Stimulated activated CD4-positive, alpha-beta T cell treated with anti-CD3 and anti-CD28 coated beads, Interleukin-4, amount 100 ng/mL, for 1 hour (primary cell): ENCODE data around the gene KLK15.

Experiments used
- DNase-seq: peaks from one replicate; pipeline ENCODE4 v3.0.0-alpha.2; 2020

Gene KLK15

DNA sequence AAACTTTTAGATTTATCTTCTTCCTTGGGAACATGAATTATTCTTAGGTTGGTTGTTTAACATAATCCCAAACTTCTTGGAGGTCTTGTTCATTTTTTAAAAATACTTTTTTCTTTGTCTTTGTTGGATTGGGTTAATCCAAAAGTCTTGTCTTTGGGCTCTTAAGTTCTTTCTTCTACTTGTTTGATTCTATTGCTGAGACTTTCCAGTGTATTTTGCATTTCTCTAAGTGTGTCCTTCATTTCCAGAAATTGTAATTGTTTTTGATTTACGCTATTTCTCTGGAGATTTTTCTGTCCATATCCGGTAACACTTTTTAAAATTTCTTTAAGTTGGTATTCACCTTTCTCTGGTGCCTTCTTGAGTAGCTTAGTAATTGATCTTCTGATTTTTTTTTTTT lies 9.8 kb upstream of the KLK15 start:
- DNase-seq = no peak

DNA sequence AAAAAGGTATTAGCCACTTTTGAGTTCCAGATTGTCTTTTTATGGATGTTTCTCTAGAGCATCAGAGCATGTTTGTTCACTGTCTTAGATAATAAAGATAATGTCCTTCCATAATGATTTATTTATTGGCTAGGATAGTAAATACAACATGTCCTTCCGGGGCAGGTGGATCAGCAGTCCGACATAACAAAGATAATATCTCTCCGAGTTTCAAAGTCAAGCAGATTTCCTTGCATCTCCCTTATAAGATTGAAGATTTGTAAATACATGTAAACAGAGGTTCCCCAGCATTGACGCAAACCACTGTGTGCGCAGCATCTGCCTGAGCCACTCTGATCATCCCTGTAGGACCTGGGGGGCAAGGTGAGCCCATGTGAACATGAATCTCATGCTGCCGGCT lies 8.8 kb upstream of the KLK15 start:
- DNase-seq = no peak

DNA sequence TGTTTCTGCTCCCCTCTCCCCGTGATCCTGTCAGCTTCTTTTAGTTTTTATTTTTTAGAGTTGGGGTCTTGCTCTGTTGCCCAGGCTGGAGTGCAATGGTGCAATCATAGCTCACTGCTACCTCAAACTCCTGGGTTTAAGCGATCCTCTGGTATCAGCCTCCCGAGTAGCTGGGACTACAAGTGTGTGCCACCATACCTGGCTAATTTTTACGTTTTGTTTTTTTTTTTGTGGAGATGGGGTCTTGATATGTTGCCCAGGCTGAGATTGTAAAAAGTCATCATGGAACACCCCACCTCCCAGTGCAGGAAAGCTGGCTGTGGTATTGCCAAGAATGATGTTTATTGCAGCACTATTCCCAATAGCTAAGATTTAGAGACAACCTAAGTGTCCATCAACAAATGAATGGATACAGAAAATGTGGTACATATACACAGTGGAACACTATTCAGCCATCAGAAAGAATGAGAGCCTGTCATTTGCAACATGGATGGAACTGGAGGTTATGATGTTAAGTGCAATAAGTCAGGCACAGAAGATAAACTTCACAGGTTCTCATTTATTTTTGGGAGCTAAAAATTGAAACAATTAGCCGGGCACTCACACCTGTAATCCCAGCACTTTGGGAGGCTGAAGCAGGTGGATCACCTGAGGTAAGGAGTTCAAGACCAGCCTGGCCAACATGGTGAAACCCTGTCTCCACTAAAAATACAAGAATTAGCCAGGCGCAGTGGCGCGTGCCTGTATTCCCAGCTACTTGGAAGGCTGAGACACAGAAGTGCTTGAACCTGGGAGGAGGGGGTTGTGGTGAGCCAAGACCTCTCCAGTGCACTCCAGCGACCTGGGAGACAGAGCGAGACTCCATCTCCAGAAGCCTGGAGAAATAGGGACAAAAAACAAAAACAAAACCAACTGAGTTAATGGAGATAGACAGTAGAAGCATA lies 6.6 kb upstream of the KLK15 start:
- no peak for DNase-seq

DNA sequence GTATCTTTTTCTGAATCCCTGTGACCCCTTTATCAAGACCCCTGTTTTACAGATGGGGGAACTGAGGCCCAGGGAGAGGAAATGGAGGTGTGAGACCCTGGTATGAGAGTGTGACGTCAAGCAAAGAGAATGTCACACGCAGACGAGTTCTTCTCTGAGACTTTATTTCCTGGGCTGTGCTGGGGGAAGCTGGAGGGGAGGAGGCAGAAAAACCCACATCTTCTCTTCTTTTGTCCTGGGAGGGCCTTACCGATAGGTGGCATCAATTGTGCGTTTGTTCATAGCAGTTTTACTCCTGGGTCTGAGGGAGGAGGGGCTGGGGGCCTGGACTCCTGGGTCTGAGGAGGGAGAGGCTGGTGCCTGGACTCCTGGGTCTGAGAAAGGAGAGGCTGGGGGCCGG lies 4.9 kb upstream of the KLK15 start:
- DNase-seq = no peak

DNA sequence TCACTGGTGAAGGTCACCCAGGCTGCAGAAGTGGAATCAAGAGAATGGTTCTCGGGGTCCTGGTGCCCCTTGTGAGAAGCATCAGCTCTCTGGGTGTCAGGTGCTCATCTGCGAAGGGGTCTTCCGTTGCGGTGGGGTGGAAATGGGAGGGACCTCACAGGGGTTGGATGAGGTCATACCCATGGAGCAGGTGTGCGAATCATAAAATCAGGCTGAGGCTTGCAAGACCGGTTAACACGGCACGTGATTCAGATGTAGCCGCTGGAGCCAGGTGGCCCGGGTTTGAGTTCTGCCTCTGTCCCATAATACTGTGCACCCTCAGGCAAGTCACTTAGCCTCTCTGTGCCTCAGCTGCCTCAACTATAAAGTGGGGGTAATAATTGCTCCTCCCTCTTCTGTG lies 3.9 kb upstream of the KLK15 start:
- DNase-seq = no peak

DNA sequence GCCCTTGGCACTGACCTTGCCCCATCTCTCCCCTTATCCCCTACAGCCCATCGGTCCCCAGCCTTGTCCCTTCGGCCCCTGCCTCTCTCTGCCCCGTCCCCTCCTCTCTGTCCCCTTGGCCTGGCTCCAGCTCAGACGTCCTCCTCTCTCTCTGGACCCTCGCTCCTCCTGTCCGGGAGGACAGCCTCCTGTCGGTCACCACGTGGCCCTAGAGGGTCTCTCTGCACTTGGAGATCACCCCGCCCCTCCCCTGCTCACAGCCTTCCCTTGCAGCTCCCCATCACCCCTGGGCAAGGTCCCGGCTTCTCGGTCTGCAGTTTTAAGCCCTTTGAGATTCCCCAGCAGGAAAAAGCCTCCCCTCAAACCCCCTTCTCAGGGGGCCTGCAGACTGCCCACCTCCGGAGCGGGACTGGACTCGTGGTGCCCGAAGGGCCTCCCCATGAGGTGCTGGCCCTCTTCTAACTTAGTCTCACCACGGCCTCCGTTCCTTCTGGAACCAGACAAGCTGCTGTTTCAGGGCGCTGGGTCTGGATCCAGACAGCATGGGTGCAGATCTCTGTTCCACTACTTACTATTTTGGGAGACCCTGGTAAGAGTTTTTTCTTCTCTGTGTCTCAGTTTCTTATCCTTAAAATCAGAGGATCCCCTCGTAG lies 3.3 kb upstream of the KLK15 start:
- DNase-seq = no peak

DNA sequence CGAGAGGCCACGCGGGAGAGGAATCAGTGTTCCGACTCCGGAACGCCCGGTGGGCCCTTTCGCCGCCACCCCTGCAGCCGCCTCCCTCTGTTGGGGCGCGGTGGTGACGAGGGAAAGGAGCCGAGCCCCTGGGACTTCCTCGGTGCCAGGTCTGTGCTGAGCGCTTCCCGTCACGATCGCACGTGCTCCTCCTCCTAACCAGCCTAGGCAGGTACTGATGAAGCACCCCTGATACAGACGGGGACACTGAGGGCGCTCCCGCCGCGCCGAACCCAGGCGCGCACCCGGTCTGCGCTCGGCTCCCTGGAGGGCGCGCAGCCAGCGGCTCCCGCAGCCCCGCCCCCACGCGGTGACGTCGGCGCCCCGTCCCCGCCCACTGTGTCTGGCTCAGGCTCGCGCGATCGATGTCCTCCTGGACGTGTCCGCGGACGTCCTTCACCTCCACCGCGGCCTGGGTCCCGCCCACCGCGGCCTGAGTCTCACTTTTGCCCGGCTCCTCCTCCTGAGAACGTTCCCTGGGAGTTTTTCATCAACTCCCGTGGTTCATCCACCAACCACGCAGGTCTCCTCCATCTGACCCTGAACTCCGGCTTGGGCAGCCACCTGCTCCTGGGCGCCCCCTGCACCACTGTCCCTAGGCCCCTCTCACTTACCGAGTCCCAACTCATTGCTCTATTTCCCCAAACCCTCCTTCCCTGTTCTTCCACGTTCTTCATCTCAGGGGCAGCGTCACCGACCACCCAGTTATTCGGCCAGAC lies 2.6 kb upstream of the KLK15 start:
- peak; percentile 77 for DNase-seq

DNA sequence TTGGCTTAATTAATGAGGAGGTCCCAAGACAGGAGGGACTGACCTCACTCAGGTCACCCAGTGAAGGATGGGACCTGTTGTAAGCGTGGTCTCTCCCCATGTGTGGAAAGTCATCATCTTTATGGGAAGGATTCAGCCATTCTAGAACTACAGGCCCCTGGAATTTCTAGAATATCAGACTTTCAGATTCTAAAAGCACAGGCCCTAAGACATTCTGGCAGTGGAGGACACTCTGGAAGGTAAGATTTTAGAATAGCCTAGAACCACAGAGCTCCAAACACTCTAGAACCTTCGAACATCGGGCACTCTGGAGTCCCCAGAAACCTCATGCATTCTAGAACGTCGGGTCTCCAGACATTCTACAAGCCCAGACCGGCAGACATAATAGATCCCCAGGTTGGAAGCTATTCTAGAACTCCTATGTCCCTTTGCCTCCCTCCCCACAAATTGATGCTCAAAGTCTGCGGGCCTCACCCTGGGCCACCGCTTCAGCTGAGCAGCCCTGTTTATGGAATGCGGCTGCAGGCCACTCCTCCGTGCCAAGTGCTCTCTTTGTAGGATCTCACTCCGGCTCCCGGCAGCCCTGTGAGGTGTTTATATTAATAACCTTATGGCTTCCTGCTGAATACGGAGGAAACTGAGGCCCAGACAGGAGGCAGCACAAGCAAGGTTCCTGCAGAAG lies 1.9 kb upstream of the KLK15 start:
- DNase-seq = no peak

DNA sequence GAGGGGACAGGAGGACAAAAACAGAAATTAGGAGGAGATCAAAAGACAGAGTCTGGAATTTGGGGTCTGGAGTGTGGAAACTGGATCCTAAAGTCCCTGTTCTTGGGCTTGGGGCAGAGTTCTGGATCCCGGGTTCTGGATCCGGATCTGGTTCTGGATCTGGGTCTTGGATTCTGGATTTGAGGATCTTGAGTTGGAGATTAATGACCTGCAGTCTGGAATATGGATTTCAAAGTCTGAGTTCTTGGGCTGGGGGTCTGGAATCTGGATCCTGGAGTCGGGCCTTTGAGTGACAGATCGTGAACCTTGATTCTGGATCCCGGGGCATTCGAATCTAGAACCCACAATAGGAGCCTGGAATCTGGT lies 411 bp upstream of the KLK15 start:
- DNase-seq = no peak

DNA sequence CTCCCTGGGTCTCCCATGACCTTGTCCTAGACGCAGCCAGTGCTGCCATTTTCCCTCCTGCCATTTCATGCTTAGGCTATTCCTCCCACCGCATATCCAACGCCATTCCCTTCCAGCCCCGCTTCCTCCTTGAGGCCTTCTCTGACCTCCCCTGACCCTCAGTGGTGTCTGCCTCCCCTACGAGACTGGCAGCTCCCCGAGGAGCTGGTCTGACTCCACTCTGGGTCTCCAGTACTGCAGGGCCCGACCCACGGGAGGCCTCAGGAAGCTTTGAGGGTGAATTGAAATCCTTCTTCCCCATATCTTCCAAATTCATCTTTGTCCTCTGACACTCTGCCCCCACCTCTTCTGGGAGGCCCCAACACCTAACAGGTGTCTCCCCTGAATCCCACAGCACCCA lies 708 bp downstream of the KLK15 start:
- no peak for DNase-seq

DNA sequence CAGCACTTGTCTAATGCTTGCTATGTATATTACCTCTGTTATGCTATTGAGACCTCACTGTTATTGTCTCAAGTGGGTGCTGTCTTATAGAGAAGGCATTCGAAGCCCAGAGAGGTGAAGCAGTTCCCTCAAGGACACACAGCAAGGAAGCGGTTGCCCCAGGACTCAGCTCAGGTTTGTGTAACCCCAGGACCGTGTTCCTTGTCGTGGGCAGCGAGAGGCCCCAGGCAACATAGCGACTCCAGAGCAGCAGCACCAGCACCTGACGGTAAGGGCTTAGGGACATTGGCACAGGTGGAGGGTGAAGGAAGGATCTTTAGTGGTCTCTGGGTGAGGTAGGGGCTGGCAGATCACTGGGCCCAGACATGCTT lies 2.4 kb downstream of the KLK15 start:
- no peak for DNase-seq

DNA sequence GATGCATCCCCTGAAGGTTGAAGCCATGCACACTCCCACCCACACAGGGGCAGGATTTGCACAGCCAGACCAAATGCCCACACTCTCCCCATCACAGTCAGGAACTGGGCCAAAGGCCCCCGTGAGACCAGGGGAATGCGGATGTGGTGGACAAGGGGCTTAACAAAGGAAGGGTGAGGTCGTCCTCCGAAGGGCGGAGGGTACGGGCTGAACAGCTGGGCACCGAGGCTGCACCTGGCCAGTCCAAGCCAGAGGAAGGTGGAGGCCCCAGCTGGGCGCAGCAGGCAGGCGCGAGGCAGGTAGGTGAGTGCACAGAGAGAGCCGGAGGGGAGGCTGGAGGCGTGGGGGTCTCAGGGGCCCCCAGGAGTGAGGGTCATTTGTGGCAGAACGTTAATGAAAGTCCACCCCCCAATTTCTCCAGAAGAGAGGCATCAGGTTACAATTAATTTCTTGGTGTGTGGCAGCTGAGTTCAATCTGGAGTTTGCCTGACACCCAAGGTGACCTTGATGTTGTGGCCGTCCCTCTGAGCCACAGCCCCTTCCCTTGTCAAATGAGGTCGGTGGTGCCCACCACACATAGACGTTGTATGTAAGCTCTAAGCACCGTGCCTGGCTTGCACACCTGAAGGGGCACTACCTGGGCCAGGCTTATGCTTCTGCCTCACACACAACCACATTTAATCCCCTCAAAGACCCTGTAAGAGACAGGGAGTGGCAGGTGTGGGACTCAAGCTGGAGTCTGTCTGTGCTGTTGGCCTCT lies 2.9 kb downstream of the KLK15 start:
- DNase-seq = no peak

DNA sequence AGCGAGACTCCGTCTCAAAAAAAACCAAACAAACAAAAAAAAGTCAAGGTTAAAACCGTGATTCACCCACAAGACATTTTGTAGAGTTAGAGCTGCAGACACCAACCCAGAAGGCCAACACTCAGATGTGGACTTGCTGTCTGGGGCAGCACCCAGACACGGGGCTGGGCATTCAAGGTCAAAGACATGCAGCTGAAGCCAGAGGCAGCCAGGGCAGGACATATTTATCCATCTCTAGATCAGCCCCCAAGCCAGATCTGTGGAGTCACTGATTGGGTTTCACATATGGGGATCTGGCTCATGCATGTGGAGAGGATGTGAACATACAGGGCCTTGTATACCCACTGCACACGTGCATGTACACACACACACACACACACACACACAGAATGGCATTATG lies 3.6 kb downstream of the KLK15 start:
- DNase-seq = no peak

DNA sequence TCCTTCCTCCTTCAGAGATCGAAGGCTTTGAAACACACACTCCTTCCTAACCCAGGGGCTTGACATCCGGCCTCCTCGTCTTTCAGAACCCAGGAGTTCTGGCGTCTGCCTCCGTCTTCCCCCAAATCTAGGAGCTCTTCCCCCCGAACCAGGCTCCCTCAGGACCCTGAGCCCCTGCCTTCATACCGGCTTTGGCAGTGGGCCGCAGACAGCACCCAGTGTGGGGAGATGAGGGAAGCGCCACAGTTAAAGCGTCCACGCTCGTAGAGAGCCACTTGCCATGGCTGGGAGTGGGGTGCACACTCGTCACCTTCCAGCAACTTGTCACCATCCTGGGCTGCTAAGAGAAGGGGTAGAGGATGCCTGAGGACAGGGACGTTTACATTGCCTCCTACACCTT lies 5.9 kb downstream of the KLK15 start:
- DNase-seq = no peak

DNA sequence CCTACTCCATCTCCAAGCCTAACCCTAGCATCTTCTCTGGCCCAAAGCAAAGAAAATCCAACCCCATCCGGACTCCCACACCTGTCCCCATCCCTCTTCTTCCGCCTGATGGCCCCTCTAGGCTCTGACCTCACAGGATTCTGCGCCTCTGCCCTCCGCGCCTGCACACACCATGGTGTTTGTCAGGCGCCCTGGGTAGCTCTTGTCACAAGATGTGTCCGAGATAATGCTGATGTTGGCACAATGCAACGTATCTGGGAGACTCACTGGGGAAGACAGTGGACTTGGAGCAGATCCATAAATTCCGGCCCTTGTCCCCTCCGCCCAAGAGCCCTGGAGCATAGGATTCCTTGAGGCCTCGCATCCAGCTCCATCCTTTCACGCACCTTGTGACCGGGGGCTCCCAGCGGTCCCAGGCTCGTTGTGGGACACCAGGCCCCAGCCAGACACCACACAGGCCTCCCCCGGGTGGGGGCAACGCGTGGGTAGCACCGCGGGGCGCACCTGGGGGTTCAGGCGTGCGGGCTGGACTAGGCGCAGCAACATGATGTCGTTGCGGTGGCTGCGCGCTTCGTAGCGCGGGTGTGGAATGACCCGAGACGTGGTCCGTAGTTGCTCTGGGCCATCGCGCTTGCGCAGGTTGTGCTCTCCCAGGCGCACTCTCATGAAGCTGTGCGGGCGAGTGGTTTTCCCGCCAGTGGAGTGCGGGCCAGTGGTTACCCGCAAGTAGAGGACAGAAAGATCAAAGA lies 6.7 kb downstream of the KLK15 start:
- no peak for DNase-seq

DNA sequence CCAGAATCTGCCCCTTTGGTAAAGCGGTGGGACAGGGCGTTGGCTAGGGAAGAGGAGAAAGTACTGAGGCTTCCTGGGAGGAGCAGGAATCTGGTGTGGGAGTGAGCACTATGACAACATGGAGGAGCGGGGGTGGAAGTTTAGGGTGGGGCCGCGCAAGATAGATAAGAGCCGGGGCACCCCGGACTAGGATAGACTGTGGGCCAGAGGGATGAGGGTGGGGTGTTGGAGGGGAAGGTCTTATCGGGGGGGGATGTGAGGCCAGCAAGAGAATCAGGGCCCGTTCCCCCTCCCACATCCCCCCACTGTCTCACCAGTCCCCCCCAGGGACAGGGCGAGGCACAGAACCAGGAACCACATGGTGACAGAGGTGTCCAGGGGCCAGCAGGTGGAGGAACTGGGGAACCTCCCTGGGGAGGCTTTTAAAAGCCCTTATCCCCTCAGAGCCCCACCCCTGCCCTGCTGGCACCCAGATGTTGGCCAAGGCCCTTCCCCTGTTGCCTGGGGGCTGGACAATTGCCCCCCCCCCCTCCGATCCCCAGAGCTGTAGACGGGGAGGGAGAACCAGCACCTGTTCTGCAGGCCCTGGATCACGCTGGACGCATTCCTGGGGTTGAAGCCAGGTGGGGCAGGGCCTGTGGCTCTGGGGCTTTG lies 9.9 kb downstream of the KLK15 start, which contains the start of gene KLK1:
Gene KLK1 (minus strand): TSS at position 399 of the 654 bp plus-strand sequence. CDS start 39 bp downstream, at position 360.
- DNase-seq = no peak

DNA sequence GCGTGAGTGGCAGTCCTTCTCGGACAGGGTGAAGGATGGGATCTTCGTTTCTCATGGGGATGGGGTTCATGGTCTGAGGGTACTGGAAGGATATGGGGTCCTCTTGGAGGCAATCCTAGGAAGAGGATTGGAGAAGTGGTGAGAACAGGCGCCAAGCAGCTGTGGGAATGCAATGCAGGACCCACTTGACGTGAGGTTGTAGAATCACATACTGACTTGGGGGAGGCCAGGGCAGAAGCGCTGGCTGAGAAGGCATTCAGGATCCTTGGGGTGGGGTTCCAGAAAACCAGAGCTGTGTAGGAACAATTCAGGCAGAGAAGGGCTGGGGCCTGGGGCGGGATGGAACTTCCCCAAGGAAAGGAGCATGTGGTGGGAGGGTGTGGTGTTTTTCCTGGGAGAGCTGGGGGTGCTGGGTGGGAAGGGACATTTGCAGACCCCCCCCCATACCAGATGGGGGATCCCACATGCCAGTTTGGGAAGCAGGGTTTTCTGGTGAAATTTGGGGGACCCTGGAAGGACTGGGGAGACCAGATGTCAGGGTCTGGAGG lies 10.6 kb downstream of the KLK15 start:
- DNase-seq = no peak

DNA sequence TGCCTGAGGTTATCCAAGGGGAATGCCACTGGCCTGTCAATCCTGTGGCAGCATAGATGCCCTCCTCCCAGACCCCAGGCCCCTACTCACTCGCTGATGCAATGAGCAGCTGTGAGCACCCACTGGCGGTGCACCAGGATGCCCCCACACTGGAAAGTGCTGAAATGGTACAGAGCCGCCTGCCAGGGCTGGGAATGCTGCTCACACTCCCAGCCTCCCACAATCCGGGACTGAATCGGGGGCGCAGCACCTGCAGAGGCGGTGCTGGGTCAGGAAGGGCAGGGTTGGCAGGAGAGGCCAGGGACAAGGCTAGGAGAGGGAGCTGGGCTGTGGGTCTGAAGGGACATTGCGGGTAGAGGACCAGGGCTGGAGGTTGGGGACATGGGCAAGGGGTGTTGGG lies 11.8 kb downstream of the KLK15 start:
- DNase-seq = no peak

DNA sequence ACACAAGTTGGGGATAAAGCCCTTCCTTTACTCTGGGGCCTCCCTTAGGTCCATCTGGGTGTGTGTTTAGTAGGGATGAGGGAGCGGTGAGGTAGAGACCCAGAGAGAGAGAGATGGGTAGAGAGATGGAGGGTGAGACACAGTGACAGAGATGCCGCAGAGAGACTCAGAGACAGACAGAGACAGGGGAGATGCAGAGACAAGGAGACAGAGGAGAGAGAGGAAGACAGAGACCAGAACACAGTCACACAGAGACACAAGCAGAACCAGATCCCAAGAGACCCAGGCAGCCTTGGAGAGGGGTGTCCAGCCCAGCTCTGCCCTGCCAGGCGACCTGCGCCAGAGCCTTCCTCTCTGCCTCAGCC lies 12.1 kb downstream of the KLK15 start:
- DNase-seq = no peak

DNA sequence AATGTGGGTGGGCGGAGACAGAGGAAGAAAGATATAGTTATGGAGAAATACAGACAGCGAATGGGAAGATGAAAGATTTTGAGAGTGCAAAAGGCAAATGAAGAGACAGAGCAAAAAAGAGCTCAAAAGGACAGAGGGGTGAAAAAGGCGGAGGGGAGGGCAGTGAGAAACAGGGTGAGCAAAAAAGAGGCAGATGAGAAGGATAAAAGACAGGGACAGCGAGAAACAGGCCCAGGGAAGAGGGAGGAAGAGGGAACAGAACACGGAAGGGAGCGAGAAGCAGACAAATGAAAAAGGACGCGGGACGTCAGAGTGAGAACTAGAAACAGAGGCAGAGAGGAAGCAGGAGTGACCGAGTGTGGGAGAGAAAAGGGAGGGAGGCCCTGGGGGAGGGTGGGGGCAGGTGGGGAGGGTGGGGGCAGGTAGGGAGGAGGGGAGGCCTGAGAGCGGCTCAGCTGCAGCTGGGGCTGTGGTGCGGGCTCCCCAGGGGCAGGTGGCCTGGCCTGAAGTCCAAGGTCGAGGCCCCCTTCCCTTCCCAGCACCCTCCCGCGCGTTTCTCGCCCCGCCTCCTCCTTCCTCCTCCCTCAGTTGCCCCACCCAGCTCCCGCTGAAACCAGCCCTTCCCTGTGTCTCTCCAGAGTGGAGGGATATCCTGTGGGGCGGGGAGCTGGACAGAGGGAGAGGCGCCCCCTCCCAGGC lies 12.7 kb downstream of the KLK15 start:
- no peak for DNase-seq
